H9 (cell line): Measurements from ENCODE around the gene PMM2. TPM values are rescaled to one million over a fixed set of nuclear protein-coding genes. Genes with fewer than 3 reads are reported as not detected.

Source experiments
- DNase-seq: peaks from one replicate; pipeline ENCODE4 v3.0.0-alpha.2; 2017
- H2AFZ ChIP-seq: one replicate; pipeline ENCODE4 v1.6.1; 2013; ENCODE audit warnings: mild to moderate bottlenecking, low read length, control low read depth, moderate library complexity
- H2AK5ac ChIP-seq: 2 replicates; pipeline ENCODE4 v1.6.1; 2013; ENCODE audit warnings: low read length, control low read depth, mixed read lengths; ENCODE audit not compliant: insufficient read length
- H2BK120ac ChIP-seq: one replicate; pipeline ENCODE4 v1.6.1; 2013; ENCODE audit warnings: low read depth, mild to moderate bottlenecking, low read length, control low read depth, inconsistent platforms; ENCODE audit not compliant: poor library complexity, severe bottlenecking
- H2BK12ac ChIP-seq: 2 replicates; pipeline ENCODE4 v1.6.1; 2013; ENCODE audit warnings: low read length, control low read depth, mixed read lengths, low read depth; ENCODE audit not compliant: insufficient read length
- H2BK15ac ChIP-seq: 2 replicates; pipeline ENCODE4 v1.6.1; 2013; ENCODE audit warnings: low read depth, low read length, control low read depth
- H2BK20ac ChIP-seq: one replicate; pipeline ENCODE4 v1.6.1; 2013; ENCODE audit warnings: low read depth, mild to moderate bottlenecking, low read length, control low read depth, inconsistent platforms; ENCODE audit not compliant: poor library complexity, severe bottlenecking
- H2BK5ac ChIP-seq: 2 replicates; pipeline ENCODE4 v1.6.1; 2013; ENCODE audit warnings: low read length, control low read depth, mixed read lengths; ENCODE audit not compliant: insufficient read length
- H3K14ac ChIP-seq: 2 replicates; pipeline ENCODE4 v1.6.1; 2013; ENCODE audit warnings: low read length, control low read depth; ENCODE audit not compliant: insufficient read depth
- H3K18ac ChIP-seq: 2 replicates; pipeline ENCODE4 v1.6.1; 2013; ENCODE audit warnings: low read depth, mild to moderate bottlenecking, mixed read lengths, low read length, control low read depth; ENCODE audit not compliant: insufficient read length
- H3K23ac ChIP-seq: 2 replicates; pipeline ENCODE4 v1.6.1; 2013; ENCODE audit warnings: low read length, control low read depth, mixed read lengths, low read depth; ENCODE audit not compliant: insufficient read length
- H3K23me2 ChIP-seq: 2 replicates; pipeline ENCODE4 v1.6.1; 2013; ENCODE audit warnings: low read depth, mild to moderate bottlenecking, mixed read lengths, low read length, control low read depth; ENCODE audit not compliant: insufficient read length, poor library complexity, severe bottlenecking
- H3K27ac ChIP-seq: 2 replicates; pipeline ENCODE4 v1.5.1; 2013; ENCODE audit warnings: low read length, control low read depth, mixed read lengths, low read depth; ENCODE audit not compliant: insufficient read length
- H3K27me3 ChIP-seq: 2 replicates; pipeline ENCODE4 v1.6.1; 2013; ENCODE audit warnings: low read length, control low read depth, inconsistent platforms; ENCODE audit not compliant: insufficient read depth
- H3K4ac ChIP-seq: 2 replicates; pipeline ENCODE4 v1.6.1; 2013; ENCODE audit warnings: low read depth, mild to moderate bottlenecking, control low read depth, inconsistent platforms, low read length, moderate library complexity
- H3K4me1 ChIP-seq: 2 replicates; pipeline ENCODE4 v1.6.1; 2013; ENCODE audit warnings: low read length, control low read depth, inconsistent platforms; ENCODE audit not compliant: insufficient read depth
- H3K4me2 ChIP-seq: 2 replicates; pipeline ENCODE4 v1.6.1; 2013; ENCODE audit warnings: low read length, control low read depth, mixed read lengths; ENCODE audit not compliant: insufficient read length, insufficient read depth
- H3K56ac ChIP-seq: 2 replicates; pipeline ENCODE4 v1.6.1; 2013; ENCODE audit warnings: low read depth, mild to moderate bottlenecking, mixed read lengths, low read length, control low read depth; ENCODE audit not compliant: insufficient read length
- H3K79me1 ChIP-seq: 2 replicates; pipeline ENCODE4 v1.6.1; 2013; ENCODE audit warnings: low read depth, mild to moderate bottlenecking, moderate library complexity, low read length, control low read depth, inconsistent platforms; ENCODE audit not compliant: insufficient read depth, poor library complexity, severe bottlenecking
- H3K79me2 ChIP-seq: 2 replicates; pipeline ENCODE4 v1.6.1; 2013; ENCODE audit warnings: low read length, control low read depth, inconsistent platforms; ENCODE audit not compliant: insufficient read depth
- H3K9ac ChIP-seq: 2 replicates; pipeline ENCODE4 v1.6.1; 2013; ENCODE audit warnings: low read length, control low read depth, mixed read lengths; ENCODE audit not compliant: insufficient read length; ENCODE audit errors: extremely low read depth
- H3K9me3 ChIP-seq: one replicate; pipeline ENCODE4 v1.6.1; 2013; ENCODE audit warnings: low read depth, low read length, inconsistent platforms; ENCODE audit not compliant: control insufficient read depth
- H3T11ph ChIP-seq: one replicate; pipeline ENCODE4 v1.6.1; 2013; ENCODE audit warnings: mild to moderate bottlenecking, low read length, control low read depth, inconsistent platforms
- H4K20me1 ChIP-seq: one replicate; pipeline ENCODE4 v1.6.1; 2013; ENCODE audit not compliant: control insufficient read depth, insufficient read length, insufficient read depth
- H4K5ac ChIP-seq: 2 replicates; pipeline ENCODE4 v1.6.1; 2013; ENCODE audit warnings: low read depth, mild to moderate bottlenecking, mixed read lengths, low read length, control low read depth; ENCODE audit not compliant: insufficient read length
- H4K8ac ChIP-seq: replicated peaks from 2 replicates; pipeline ENCODE4 v1.6.1; 2013; ENCODE audit warnings: low read length, control low read depth, mixed read lengths, low read depth; ENCODE audit not compliant: insufficient read length
- H4K91ac ChIP-seq: 2 replicates; pipeline ENCODE4 v1.6.1; 2013; ENCODE audit warnings: low read depth, mild to moderate bottlenecking, moderate library complexity, mixed read lengths, low read length, control low read depth; ENCODE audit not compliant: insufficient read length
- H3K27ac Mint-ChIP-seq, 3 experiments: 2 replicates in 2 of 3; 3 replicates in 1 of 3; pipeline ENCODE4 v1.8.0; 2020 to 2021; ENCODE audit warnings: mixed read lengths in 3 of 3, mild to moderate bottlenecking in 1 of 3, moderate library complexity in 1 of 3
- H3K27me3 Mint-ChIP-seq: 2 replicates; pipeline ENCODE4 v1.8.0; 2021; ENCODE audit warnings: low read depth, mild to moderate bottlenecking, moderate library complexity, mixed read lengths
- H3K36me3 Mint-ChIP-seq, 3 experiments: 2 replicates in 2 of 3; 3 replicates in 1 of 3; pipeline ENCODE4 v1.8.0; 2020 to 2021; ENCODE audit warnings: low read depth in 3 of 3, mixed read lengths in 3 of 3; ENCODE audit not compliant: insufficient read depth in 1 of 3
- H3K4me1 Mint-ChIP-seq, 2 experiments: 2 replicates each; pipeline ENCODE4 v1.8.0; 2020; ENCODE audit warnings: mixed read lengths in 2 of 2
- H3K4me3 Mint-ChIP-seq, 2 experiments: 2 replicates in 1 of 2; 3 replicates in 1 of 2; pipeline ENCODE4 v1.8.0; 2020 to 2021; ENCODE audit warnings: mild to moderate bottlenecking in 2 of 2, mixed read lengths in 2 of 2, moderate library complexity in 1 of 2
- H3K9me3 Mint-ChIP-seq, 2 experiments: 2 replicates in 1 of 2; 3 replicates in 1 of 2; pipeline ENCODE4 v1.8.0; 2020; ENCODE audit warnings: mild to moderate bottlenecking in 2 of 2, mixed read lengths in 2 of 2, moderate library complexity in 1 of 2
- CTCF ChIP-seq: fragments of 200-600 bp; sonication (generic); conservative IDR thresholded peaks from 3 replicates; pipeline ENCODE4 v1.8.0; 2021; ENCODE audit warnings: antibody characterized with exemption, mild to moderate bottlenecking
- WGBS: extraction: QIAGEN DNeasy Blood & Tissue Kit; methylation state at CpG from one replicate; pipeline ENCODE4 v1.1.7; 2013; ENCODE audit warnings: missing lambda C conversion rate, low lambda C conversion rate, mixed read lengths; ENCODE audit not compliant: insufficient read length; ENCODE audit errors: extremely low coverage; 5-methylcytosine and 5-hydroxymethylcytosine counted together
- total RNA-seq: library from RNA; stranded (reverse); gene quantifications from 2 replicates; pipeline ENCODE4 v1.2.1, GENCODE V29; 2021

The PMM2 gene
- total RNA-seq, 1 experiment from 2014 or later: 82.7 TPM

DNA sequence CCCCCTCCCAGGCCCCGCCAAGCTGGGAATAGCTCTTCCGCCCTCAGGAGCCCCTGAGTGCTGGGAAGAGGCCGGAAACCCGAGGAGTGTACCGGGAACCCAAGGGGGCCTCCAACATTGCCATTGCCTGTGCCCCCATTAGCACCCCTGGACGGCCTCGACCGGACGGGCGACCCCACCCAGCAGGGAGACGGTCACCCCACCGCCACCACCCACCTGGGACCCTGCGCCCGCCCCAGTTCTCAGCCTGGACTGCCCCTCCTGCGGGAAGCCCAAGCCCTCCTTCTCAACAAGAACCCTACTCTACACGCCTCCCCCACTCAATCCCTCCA is 69.2 kb downstream of the PMM2 start:
- Mint-ChIP-seq H3K4me1 (peaks cover 52 to 58% of the 10 kb centered on the region in 2 experiments), H3K27ac (peak overlapping the region; percentile 54 to 96 (median 93)), H3K9me3 (no peaks in the 10 kb centered on the region; a peak in 2 of 5 replicates), H3K36me3 (peaks cover 7 to 17% (median 12%) of the 10 kb centered on the region in 3 experiments; a peak in 6 of 7 replicates), H3K27me3 (peaks cover 2% of the 10 kb centered on the region; the same call in 1 of the 2 replicates), H3K4me3 (peak overlapping the region; percentile 90)
- no peak for DNase-seq
- Histone ChIP-seq H4K20me1 (peaks cover 5% of the 10 kb centered on the region), H4K91ac (no peak overlapping the region), H3K4me1 (peaks cover 20% of the 10 kb centered on the region; the same call in 1 of the 2 replicates), H3K23me2 (peaks cover 15% of the 10 kb centered on the region), H2BK120ac (no peak overlapping the region), H2BK12ac (no peak overlapping the region), H3K4ac (no peak overlapping the region), H4K8ac (no peak overlapping the region), H3K79me1 (no peaks in the 10 kb centered on the region), H3K18ac (no peak overlapping the region), H2AFZ (no peak overlapping the region), H3K4me2 (peak overlapping the region; percentile 99), H3K14ac (0 out of 2 replicates have a peak overlapping the region, but pooled peaks have one; percentile 9), H2BK5ac (no peak overlapping the region), H3K79me2 (peaks cover 47% of the 10 kb centered on the region; the same call in 1 of the 2 replicates), H2BK15ac (no peak overlapping the region), H3K9ac (peak overlapping the region; percentile 74), H3K27ac (no peak overlapping the region), H3T11ph (no peak overlapping the region), H2AK5ac (no peak overlapping the region), H3K23ac (no peak overlapping the region), H3K9me3 (no peaks in the 10 kb centered on the region), H2BK20ac (no peak overlapping the region), H3K27me3 (no peaks in the 10 kb centered on the region), H3K56ac (no peak overlapping the region), H4K5ac (no peak overlapping the region)
- no peak for TF ChIP-seq CTCF
- WGBS: no CpG with 5 or more reads among the region's 16 CpGs
